UCSD-AML1 (cell line): ENCODE measurements around the gene ZNF22.

Source experiments
- DNase-seq: peaks from one replicate; lab custom pipeline; 2025; ENCODE audit not compliant: unreplicated experiment; lab: John Stamatoyannopoulos, UW

The ZNF22 gene

DNA sequence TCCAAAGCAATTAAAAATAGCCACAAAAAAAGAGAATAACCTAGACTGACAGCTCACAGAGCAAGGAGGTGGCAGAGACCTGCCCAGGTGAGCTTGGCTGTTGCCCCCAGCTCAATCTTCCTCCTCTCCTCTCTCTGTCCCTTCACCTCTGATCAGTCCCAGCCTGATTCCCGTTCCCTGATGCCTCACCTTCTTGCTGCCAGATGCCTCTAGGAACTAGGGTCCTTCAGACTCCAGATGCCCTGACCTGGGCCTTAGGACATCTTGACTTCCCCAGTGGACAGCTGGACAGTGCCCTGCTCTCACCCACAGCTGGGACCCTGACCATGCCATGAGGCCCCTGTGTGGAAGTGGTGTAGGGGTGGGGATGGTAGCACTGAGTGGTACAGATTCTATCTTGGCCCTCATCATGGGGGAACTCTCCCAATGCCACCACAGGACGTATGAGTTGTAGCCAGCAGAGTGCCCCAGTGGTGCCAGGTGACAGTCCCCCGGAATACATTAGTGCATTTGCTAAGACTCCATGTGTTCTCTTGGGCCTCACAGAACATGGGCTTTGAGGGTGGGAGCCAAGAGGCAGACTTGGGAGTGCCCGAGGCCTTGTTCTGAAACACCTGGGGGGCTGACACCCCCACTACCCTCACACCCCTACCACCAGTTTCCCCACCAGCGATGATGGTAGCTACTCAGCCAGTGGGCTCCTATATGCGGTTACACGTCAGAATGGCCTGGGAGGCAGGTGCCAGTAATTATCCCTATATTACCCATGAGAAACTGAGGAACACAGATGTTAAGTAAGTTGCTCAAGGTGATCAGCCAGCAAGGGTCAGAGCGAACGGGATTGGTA, 24.1 kb upstream of the ZNF22 start:
- no peak for DNase-seq

DNA sequence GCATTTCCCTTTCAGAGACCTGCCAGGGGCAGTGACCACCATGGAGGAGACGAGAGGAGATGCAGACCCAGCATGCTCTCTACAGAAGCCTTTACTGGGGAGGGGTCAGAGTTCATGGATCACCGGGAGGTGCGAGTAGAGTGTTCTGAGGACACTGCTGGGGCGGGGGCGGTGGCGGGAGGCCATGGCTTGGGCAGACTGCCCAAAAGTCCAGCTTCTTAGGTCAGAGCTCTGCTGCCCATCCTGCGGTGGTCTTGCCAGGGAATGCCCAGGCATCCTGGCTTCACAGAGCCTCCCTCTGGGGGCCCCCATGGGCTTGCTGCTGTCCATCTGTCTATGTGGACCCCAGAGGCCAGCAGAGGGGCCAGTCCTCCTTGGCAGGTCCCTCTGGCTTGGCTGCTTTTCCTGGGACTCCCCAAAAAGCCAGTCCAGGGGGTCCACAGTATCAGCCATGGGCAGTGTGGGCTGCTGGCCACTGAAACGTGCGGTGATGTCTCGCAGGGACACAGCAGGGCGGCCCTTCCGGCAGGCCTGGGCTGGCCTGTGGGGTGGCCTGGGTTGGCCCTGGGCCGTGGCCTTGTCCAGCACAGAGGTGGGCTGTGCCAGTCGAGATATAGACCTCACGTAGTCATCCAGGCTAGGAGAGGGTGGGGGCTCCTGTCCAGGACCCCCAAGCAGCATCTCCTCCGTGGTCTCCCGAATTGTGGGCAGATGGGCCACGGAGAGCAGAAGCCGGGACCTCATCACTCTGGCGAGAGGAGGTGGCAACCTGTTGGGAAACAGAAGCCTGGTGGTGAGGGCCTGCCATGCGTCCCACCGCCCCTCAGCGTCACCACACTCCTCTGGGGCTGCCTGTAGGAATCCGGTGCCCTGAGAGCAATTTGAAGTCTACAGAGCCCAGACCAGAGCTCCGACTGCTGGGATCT, 23.2 kb upstream of the ZNF22 start:
- DNase-seq = no peak

DNA sequence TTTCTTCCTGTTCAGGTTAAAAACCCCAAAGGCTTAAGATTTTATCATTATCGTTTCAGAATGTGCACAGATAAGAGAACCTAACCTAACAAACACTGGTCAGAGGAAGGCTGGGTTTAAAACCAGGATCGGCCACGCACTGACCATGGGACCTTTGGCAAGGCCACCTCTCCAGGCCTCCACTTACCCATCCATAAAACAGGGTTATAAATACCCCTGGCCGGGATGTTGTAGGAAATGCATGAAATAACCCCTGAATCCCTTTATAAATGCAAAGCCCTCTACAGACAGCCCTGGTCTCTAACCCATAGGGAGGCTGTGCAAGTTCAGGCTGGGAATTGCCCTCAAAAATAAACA, 22.5 kb upstream of the ZNF22 start:
- no peak for DNase-seq

GRCh38 chr10:44978570-44979280, 22.0 kb upstream of the ZNF22 start, which contains the start of gene DEPP1:
DEPP1 (minus strand) TSS chr10:44978809; CDS start chr10:44978030, 779 bp downstream.
- peak; percentile 76 for DNase-seq

GRCh38 chr10:44979281-44980191, 21.2 kb upstream of the ZNF22 start:
- no peak for DNase-seq

DNA sequence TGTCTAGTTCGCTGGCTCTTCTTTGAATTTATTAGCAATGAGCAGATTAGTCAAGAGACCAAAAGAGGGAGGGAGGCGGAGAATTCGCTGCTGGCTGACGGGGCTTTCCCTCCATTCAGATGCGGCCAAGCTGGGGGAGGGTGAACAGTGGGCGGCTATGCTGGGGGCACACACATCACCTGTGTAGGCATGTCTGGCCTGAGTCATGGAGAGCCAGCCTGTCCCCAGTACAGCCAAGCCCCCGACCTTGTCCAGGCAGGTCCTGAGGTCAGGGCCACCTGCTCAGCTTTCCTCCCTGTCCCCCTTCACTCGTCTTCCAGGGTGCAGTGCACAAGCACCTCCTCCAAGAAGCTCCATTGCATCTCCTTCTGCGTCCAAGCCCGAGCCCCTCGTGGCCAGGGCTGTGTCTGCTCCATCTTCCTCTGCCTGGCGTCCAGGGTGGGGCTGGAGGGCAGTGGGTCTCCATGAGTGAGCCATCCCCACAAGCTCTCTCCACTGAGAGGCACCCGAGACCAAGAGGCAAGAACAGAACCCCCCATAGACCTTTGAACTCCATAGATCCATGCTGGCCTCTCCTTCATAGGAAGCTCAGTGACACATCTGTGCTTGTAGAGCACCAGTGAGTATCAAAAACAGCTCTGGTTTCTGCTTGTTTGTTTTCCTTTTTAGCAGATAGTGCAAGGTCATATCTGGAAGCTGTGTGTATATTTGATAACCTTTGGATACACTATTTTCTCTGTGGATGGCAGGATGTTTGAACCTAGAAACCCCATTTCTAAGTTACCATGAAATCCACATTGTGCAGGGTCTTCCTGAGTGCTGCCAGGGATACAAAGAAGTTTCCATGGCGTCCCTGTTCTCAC, 20.2 kb upstream of the ZNF22 start:
- DNase-seq = no peak

DNA sequence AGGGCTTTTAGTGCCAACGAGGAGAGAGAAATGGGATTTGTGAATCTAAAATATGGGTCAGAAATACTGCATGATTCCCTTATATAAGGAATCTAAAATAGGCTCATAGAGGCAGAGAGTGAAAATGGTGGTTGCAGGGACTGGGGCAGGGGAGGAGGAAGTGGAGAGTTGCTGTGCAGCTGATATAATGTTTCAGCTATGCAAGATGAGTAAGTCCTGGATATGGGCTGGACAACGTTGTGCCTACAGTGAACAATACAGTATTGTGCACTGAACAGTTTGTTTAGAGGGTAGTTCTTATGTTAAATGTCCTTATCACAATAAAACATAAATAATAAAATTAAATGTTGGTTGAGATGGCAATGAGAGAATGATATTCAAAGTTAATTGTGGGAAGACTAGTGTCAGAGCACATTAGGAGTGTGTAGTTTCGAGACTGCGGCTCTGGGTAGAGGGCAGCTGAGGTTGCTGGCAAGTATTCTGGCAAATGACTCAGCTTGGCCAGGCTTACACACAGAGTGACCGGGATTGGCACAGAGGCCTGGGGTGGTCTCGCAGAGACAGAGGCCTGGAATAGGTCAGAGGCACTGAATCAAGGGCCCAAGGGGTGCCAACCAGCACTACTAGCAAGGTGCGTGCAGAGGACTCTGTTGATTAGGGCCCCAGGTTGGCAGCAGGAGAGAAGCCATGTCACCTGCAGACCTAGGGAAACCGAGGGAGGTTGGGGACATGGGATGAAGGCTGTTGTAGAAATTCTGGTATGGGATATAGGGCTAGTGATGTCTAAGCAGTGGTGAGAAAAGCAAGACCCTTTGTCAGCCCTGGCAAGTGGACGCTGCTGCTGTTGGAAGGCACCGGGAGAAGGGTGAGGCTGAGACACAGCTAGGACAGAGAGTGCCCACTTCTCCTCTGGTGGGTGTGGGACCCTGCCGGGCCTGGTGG, 19.3 kb upstream of the ZNF22 start:
- no peak for DNase-seq

DNA sequence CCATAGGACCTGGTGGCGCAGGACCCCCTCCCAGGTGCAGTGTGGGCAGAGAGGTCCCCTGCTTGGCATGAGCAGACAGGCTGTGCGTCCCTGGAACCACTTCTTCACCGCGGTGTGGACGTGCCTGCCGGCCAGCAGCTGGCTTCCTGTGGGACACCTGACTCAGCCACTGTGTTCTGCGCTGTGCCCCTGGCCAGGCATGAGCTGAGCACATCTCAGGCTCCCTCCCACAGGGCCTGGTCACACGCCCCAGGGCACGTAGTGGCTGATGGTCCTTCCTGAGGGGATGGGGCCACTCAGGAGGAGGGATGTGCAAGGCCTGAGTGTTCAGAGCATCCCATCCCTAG, 18.6 kb upstream of the ZNF22 start:
- DNase-seq = no peak

GRCh38 chr10:44982496-44982895, 18.2 kb upstream of the ZNF22 start:
- no peak for DNase-seq

GRCh38 chr10:44983066-44983894, 17.4 kb upstream of the ZNF22 start:
- no peak for DNase-seq

- no peak for DNase-seq
Observed at GRCh38 chr10:44983895-44984278, 16.8 kb upstream of the ZNF22 start.

DNA sequence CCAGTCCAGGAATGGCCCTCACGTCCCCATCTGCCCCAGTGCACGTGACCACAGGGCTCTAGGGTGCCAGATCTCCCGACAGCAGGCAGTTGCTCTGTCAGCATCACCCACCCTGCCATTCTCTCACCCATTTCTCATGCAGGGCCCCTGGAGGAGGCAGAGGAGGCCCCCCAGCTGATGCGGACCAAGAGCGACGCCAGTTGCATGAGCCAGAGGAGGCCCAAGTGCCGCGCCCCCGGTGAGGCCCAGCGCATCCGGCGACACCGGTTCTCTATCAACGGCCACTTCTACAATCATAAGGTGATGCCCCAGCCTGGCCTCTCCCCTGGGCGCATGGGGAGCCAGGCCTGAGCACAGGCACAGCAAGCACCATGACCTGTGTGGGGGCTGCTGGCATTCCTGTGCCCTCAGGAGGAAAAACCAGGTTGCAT, 16.0 kb upstream of the ZNF22 start:
- DNase-seq = no peak

GRCh38 chr10:44985175-44985681, 15.5 kb upstream of the ZNF22 start:
- no peak for DNase-seq

DNA sequence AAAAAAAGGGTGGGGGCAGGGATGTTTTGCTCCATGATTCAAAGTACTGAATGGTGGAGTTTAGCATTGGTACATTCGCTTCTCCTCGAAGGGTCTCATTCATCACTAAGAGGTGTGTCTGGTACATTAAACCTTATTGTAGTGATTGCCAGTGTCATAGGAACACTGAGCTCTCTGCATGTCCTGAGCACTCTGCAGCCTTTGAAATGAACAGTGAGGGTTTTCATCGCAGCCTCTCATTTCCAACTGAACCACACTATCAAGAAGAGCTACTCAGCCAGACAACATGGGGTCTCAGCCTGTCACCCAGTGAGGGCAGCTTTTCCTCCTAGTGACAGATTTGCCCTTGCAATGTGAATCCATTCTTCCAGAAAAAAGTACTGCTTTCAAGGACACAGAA, 14.5 kb upstream of the ZNF22 start:
- no peak for DNase-seq

GRCh38 chr10:44986670-44987069, 14.1 kb upstream of the ZNF22 start:
- no peak for DNase-seq

DNA sequence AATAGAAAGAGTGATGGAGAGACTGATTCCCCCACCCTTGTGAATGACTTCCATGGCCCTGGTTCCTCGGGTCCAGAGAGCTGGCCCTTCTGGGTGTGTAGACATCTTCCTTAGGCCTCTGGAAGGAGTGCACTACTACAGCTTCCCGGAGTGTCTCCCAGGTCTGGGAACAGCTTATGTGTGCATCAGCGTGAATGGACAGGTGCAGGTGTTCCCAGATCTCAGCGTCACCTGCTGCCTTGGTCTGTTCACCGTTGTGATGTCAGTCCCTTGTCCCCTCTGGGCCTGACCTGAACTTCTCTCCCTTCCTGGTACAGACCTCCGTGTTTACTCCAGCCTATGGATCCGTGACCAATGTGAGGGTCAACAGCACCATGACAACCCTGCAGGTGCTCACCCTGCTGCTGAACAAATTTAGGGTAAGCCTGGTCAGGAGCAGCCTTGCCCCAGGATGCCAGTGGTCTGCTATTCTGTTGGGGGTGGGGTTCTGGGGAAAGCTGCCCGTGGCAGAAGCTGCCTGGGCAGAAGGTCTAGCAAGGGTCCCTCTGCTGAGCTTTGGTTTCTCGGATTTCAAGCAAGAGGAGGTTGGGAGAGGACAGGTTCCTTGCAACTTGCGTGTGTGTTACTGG, 11.7 kb upstream of the ZNF22 start:
- DNase-seq = no peak
